ENCODE results near the gene PLCH2.
"Not testable (repeated sequence)": the region's sequence is repeated elsewhere in the genome, so short reads cannot be mapped to it uniquely, and the experiment has no call there.

DNA sequence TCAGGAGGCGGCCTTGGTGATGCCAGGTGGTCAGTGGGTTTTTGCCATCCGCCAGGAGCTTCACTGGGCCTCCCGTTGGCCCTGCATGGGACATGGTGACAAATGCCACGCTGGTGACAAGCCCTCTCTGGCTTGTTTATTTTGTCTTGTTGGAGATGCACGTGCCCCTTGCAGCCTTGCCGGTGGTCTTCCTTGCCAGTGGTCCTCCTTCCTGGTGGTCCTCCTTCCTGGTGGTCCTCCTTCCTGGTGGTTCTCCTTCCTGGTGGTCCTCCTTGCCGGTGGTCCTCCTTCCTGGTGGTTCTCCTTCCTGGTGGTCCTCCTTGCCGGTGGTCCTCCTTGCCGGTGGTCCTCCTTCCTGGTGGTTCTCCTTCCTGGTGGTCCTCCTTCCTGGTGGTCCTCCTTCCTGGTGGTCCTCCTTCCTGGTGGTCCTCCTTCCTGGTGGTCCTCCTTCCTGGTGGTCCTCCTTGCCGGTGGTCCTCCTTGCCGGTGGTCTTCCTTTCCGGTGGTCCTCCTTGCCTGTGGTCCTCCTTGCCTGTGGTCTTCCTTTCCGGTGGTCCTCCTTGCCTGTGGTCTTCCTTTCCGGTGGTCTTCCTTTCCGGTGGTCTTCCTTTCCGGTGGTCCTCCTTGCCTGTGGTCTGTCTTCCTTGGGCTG is 16.9 kb upstream of the PLCH2 start:
- TF ChIP-seq, protein P1, sequence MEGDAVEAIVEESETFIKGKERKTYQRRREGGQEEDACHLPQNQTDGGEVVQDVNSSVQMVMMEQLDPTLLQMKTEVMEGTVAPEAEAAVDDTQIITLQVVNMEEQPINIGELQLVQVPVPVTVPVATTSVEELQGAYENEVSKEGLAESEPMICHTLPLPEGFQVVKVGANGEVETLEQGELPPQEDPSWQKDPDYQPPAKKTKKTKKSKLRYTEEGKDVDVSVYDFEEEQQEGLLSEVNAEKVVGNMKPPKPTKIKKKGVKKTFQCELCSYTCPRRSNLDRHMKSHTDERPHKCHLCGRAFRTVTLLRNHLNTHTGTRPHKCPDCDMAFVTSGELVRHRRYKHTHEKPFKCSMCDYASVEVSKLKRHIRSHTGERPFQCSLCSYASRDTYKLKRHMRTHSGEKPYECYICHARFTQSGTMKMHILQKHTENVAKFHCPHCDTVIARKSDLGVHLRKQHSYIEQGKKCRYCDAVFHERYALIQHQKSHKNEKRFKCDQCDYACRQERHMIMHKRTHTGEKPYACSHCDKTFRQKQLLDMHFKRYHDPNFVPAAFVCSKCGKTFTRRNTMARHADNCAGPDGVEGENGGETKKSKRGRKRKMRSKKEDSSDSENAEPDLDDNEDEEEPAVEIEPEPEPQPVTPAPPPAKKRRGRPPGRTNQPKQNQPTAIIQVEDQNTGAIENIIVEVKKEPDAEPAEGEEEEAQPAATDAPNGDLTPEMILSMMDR (IDR thresholded peaks at IDR 0.05), result not testable (repeated sequence)
- TF ChIP-seq POLR2A (IDR thresholded peaks at IDR 0.05), result not testable (repeated sequence)
